Measurements from ENCODE around the gene ARL14.
"Not testable (repeated sequence)": the region's sequence is repeated elsewhere in the genome, so short reads cannot be mapped to it uniquely, and the experiment has no call there.

The ARL14 gene

DNA sequence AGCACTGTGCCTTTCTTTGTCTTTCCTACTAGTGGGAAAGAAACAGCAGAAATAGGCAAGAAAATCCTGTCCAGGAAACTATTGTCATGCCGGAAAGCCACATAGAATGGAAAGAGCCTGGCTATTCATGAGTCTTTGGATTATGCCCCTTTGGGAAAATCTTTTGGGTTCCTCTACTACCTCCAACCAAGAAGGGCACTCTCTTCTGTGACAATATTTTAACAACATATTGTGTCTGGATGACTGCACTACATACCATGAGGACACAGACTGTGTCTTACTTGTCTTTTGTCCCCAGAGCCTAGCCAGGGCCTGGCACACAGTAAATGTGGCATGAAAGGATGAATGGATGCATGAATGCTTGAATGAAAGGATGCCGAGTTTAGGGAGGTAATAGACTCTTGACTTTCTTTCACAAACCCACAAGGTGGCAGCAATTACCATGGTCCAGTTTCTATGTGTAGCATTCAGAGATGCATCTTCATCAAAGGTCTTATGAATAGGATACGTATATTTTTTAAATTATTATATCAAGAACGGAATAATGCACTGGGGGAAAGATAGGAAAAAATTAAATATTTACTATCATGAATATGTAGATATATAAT, 30.3 kb downstream of the ARL14 start:
- Histone ChIP-seq H3K4me3 (replicated peaks; ENCODE audit: low read depth, low read length) (no peak overlapping the region), H3K27me3 (replicated peaks; ENCODE audit: control insufficient read depth, insufficient read depth, low read length) (no peaks in the 10 kb centered on the region; the same call in 1 of the 2 replicates), H3K36me3 (ENCODE audit: control insufficient read depth, insufficient read depth, low read length) (no peaks in the 10 kb centered on the region)
- DNase-seq (ENCODE audit: extremely low read depth, insufficient read length), result no peak
- TF ChIP-seq, protein P1, sequence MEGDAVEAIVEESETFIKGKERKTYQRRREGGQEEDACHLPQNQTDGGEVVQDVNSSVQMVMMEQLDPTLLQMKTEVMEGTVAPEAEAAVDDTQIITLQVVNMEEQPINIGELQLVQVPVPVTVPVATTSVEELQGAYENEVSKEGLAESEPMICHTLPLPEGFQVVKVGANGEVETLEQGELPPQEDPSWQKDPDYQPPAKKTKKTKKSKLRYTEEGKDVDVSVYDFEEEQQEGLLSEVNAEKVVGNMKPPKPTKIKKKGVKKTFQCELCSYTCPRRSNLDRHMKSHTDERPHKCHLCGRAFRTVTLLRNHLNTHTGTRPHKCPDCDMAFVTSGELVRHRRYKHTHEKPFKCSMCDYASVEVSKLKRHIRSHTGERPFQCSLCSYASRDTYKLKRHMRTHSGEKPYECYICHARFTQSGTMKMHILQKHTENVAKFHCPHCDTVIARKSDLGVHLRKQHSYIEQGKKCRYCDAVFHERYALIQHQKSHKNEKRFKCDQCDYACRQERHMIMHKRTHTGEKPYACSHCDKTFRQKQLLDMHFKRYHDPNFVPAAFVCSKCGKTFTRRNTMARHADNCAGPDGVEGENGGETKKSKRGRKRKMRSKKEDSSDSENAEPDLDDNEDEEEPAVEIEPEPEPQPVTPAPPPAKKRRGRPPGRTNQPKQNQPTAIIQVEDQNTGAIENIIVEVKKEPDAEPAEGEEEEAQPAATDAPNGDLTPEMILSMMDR (IDR thresholded peaks at IDR 0.05; ENCODE audit: insufficient read depth, low read length, poor library complexity, severe bottlenecking), result peak; percentile 42

GRCh38 chr3:160709477-160710182, 32.7 kb downstream of the ARL14 start:
- Histone ChIP-seq H3K4me3 (replicated peaks; ENCODE audit: low read depth, low read length) (no peak overlapping the region), H3K27me3 (replicated peaks; ENCODE audit: control insufficient read depth, insufficient read depth, low read length) (no peaks in the 10 kb centered on the region; the same call in 1 of the 2 replicates), H3K36me3 (ENCODE audit: control insufficient read depth, insufficient read depth, low read length) (no peaks in the 10 kb centered on the region)
- no peak for DNase-seq (ENCODE audit: extremely low read depth, insufficient read length)
- TF ChIP-seq, protein P1 (IDR thresholded peaks at IDR 0.05; ENCODE audit: insufficient read depth, low read length, poor library complexity, severe bottlenecking), result no peak

DNA sequence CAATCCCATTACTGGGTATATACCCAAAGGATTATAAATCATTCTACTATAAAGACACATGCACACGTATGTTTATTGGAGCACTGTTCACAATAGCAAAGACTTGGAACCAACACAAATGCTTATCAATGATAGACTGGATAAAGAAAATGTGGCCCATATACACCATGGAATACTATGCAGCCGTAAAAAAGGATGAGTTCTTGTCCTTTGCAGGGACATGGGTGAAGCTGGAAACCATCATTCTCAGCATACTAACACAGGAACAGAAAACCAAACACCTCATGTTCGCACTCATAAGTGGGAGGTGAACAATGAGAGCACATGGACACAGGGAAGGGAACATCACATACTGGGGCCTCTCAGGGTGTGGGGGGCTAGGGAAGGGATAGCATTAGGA, 36.2 kb downstream of the ARL14 start:
- not testable (repeated sequence) for DNase-seq (ENCODE audit: extremely low read depth, insufficient read length); H3K36me3 ChIP-seq (ENCODE audit: control insufficient read depth, insufficient read depth, low read length); H3K4me3 ChIP-seq (replicated peaks; ENCODE audit: low read depth, low read length); H3K27me3 ChIP-seq (replicated peaks; ENCODE audit: control insufficient read depth, insufficient read depth, low read length)

DNA sequence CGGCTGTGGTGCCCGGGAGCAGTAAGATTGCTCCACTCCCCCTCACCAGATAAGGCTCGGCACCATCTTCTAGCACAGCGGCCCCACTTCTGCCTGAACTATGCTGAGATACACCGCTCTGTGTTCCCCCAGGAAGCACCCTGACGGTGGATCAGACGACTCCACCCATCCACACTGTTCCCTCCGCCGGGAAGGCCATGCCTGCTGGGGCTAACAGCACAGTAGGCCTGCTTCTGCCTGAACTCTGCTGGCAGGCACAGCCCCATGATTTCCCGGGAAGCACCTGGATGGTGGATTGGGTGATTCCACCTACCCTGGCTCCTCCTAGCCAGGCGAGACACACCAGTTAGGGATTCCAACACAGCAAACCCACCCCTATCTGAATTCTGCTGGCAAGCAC, 42.8 kb downstream of the ARL14 start:
- Histone ChIP-seq H3K27me3 (replicated peaks; ENCODE audit: control insufficient read depth, insufficient read depth, low read length) (no peaks in the 10 kb centered on the region; the same call in 1 of the 2 replicates), H3K4me3 (replicated peaks; ENCODE audit: low read depth, low read length) (no peak overlapping the region), H3K36me3 (ENCODE audit: control insufficient read depth, insufficient read depth, low read length) (no peaks in the 10 kb centered on the region)
- no peak for DNase-seq (ENCODE audit: extremely low read depth, insufficient read length)
- TF ChIP-seq, protein P1 (IDR thresholded peaks at IDR 0.05; ENCODE audit: insufficient read depth, low read length, poor library complexity, severe bottlenecking), result no peak

DNA sequence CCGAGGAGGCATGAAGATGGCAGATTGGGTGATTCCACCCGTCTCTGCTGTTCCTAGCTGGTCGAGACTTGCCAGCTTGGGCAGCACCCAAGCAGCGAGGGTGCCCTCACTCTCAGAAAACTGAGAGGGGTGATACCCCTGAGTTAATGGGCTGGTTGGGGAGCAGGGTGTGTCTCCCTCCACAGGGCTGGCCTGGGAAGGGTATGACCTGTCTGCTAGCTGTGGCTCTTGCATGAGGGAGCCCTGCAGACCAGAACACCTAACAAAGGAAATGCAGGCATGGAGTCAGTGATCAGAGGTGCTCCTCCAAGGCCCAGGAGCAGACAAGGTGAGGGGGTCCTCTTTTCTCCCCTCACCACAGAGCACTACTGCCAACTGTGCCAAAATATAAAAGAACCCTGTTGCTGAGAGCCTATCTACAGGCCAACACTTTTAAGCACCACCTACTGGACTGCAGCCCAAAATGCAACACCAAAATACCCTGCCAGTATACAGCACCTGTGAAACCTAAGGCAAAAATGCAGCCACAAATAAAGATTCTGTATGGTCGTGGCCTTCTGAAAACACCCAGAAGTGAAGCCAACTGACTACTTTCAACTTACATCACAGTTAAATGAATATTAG, 43.3 kb downstream of the ARL14 start:
- no peak for DNase-seq (ENCODE audit: extremely low read depth, insufficient read length)
- no peak overlapping the region for H3K4me3 ChIP-seq (replicated peaks; ENCODE audit: low read depth, low read length)
- H3K36me3 ChIP-seq (ENCODE audit: control insufficient read depth, insufficient read depth, low read length), result no peaks in the 10 kb centered on the region
- no peaks in the 10 kb centered on the region; the same call in 1 of the 2 replicates for H3K27me3 ChIP-seq (replicated peaks; ENCODE audit: control insufficient read depth, insufficient read depth, low read length)
- TF ChIP-seq, protein P1 (IDR thresholded peaks at IDR 0.05; ENCODE audit: insufficient read depth, low read length, poor library complexity, severe bottlenecking), result peak; percentile 52

DNA sequence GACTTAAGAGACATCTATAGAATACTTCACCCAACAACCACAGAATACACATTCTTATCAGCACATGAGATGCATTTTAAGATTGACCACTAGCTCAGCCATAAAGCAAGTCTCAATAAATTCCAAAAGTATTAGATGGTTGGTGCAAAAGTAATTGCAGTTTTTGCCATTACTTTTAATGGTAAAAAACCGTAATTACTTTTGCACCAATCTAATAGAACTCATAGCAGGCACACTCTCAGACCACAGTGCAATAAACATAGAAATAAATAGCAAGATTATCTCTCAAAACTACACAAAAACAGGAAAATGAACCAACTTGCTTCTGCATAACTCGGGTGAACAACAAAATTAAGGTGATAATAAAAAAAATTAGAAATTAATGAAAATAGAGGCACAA, 45.4 kb downstream of the ARL14 start:
- no peaks in the 10 kb centered on the region for H3K36me3 ChIP-seq (ENCODE audit: control insufficient read depth, insufficient read depth, low read length)
- no peak overlapping the region for H3K4me3 ChIP-seq (replicated peaks; ENCODE audit: low read depth, low read length)
- no peaks in the 10 kb centered on the region; the same call in 1 of the 2 replicates for H3K27me3 ChIP-seq (replicated peaks; ENCODE audit: control insufficient read depth, insufficient read depth, low read length)
- no peak for DNase-seq (ENCODE audit: extremely low read depth, insufficient read length)
- TF ChIP-seq, protein P1 (IDR thresholded peaks at IDR 0.05; ENCODE audit: insufficient read depth, low read length, poor library complexity, severe bottlenecking), result no peak
